ENCODE results near the gene TCFL5. TPM values are rescaled to one million over a fixed set of nuclear protein-coding genes. Genes with fewer than 3 reads are reported as not detected.

TCFL5 gene
- total and polyA plus RNA-seq, 2 experiments from 2014 or later, result 1.7 to 18.5 TPM

GRCh38 chr20:62828511-62829230, 33.0 kb downstream of the TCFL5 start:
- Histone ChIP-seq H3K36me3 (ENCODE audit: low read depth) (no peaks in the 10 kb centered on the region), H3F3A (ENCODE audit: insufficient read depth) (no peaks in the 10 kb centered on the region), H3K4me3 (no peak overlapping the region), H3K9me2 (ENCODE audit: insufficient read depth) (no peaks in the 10 kb centered on the region), H3K27ac (no peak overlapping the region), H3K9me3 (ENCODE audit: low read depth) (no peaks in the 10 kb centered on the region), H2AFZ (no peak overlapping the region), H3K27me3 (replicated peaks; ENCODE audit: insufficient read depth) (no peaks in the 10 kb centered on the region), H3K9ac (no peak overlapping the region), H3K79me2 (ENCODE audit: insufficient read depth) (no peaks in the 10 kb centered on the region), H3K4me1 (ENCODE audit: insufficient read depth) (no peaks in the 10 kb centered on the region), H4K20me1 (ENCODE audit: insufficient read depth) (no peaks in the 10 kb centered on the region), H3K4me2 (ENCODE audit: unreplicated experiment) (no peak overlapping the region)
- in situ Hi-C loops (cut with MboI), result no loop called here
- 75 to 84% methylated on average over 19 to 29 of the region's 29 CpGs for WGBS, 2 experiments (ENCODE audit: low coverage in 1 of 2, low lambda C conversion rate in 2 of 2, missing lambda C conversion rate in 2 of 2)
- no peak for DNase-seq
- TF ChIP-seq EZH2phosphoT487 (IDR thresholded peaks at IDR 0.05; ENCODE audit: insufficient read depth, low read depth) (no peak), EZH2 (IDR thresholded peaks at IDR 0.05; ENCODE audit: insufficient read depth, poor library complexity, severe bottlenecking) (no peak)

GRCh38 chr20:62828051-62828450, 33.6 kb downstream of the TCFL5 start:
- no peak overlapping the region for H3K4me3 ChIP-seq
- no peak overlapping the region for H3K9ac ChIP-seq
- WGBS, 2 experiments (ENCODE audit: low coverage in 1 of 2, low lambda C conversion rate in 2 of 2, missing lambda C conversion rate in 2 of 2), result 71 to 77% methylated on average over 7 to 9 of the region's 9 CpGs
- in situ Hi-C loops (cut with MboI), result no loop called here
- no peak overlapping the region for H3K27ac ChIP-seq
- no peaks in the 10 kb centered on the region for H3K36me3 ChIP-seq (ENCODE audit: low read depth)
- H3K79me2 ChIP-seq (ENCODE audit: insufficient read depth), result no peaks in the 10 kb centered on the region
- no peaks in the 10 kb centered on the region for H4K20me1 ChIP-seq (ENCODE audit: insufficient read depth)
- H3K4me2 ChIP-seq (ENCODE audit: unreplicated experiment), result no peak overlapping the region
- H3F3A ChIP-seq (ENCODE audit: insufficient read depth), result 0 out of 2 replicates have a peak, but pooled peaks cover under 1% of the 10 kb centered on the region
- no peak for TF ChIP-seq EZH2 (IDR thresholded peaks at IDR 0.05; ENCODE audit: insufficient read depth, poor library complexity, severe bottlenecking)
- no peak for TF ChIP-seq EZH2phosphoT487 (IDR thresholded peaks at IDR 0.05; ENCODE audit: insufficient read depth, low read depth)
- H3K9me2 ChIP-seq (ENCODE audit: insufficient read depth), result no peaks in the 10 kb centered on the region
- no peak for DNase-seq
- H3K27me3 ChIP-seq (replicated peaks; ENCODE audit: insufficient read depth), result no peaks in the 10 kb centered on the region
- no peaks in the 10 kb centered on the region for H3K9me3 ChIP-seq (ENCODE audit: low read depth)
- no peaks in the 10 kb centered on the region for H3K4me1 ChIP-seq (ENCODE audit: insufficient read depth)
- H2AFZ ChIP-seq, result no peak overlapping the region

- Histone ChIP-seq H3K9me3 (ENCODE audit: low read depth) (no peaks in the 10 kb centered on the region), H3K4me3 (no peak overlapping the region), H3F3A (ENCODE audit: insufficient read depth) (0 out of 2 replicates have a peak, but pooled peaks cover 3% of the 10 kb centered on the region), H4K20me1 (ENCODE audit: insufficient read depth) (no peaks in the 10 kb centered on the region), H3K9ac (no peak overlapping the region), H3K9me2 (ENCODE audit: insufficient read depth) (no peaks in the 10 kb centered on the region), H3K27ac (no peak overlapping the region), H3K36me3 (ENCODE audit: low read depth) (no peaks in the 10 kb centered on the region), H3K79me2 (ENCODE audit: insufficient read depth) (no peaks in the 10 kb centered on the region), H3K27me3 (replicated peaks; ENCODE audit: insufficient read depth) (no peaks in the 10 kb centered on the region), H3K4me2 (ENCODE audit: unreplicated experiment) (no peak overlapping the region), H3K4me1 (ENCODE audit: insufficient read depth) (no peaks in the 10 kb centered on the region), H2AFZ (no peak overlapping the region)
- in situ Hi-C loops (cut with MboI), result no loop called here
- WGBS, 2 experiments (ENCODE audit: low coverage in 1 of 2, low lambda C conversion rate in 2 of 2, missing lambda C conversion rate in 2 of 2), result 77 to 82% methylated on average over 24 to 29 of the region's 29 CpGs
- no peak for DNase-seq
- no peak for TF ChIP-seq EZH2 (IDR thresholded peaks at IDR 0.05; ENCODE audit: insufficient read depth, poor library complexity, severe bottlenecking)
- no peak for TF ChIP-seq EZH2phosphoT487 (IDR thresholded peaks at IDR 0.05; ENCODE audit: insufficient read depth, low read depth)
Observed at GRCh38 chr20:62827311-62828038, 34.1 kb downstream of the TCFL5 start.

DNA sequence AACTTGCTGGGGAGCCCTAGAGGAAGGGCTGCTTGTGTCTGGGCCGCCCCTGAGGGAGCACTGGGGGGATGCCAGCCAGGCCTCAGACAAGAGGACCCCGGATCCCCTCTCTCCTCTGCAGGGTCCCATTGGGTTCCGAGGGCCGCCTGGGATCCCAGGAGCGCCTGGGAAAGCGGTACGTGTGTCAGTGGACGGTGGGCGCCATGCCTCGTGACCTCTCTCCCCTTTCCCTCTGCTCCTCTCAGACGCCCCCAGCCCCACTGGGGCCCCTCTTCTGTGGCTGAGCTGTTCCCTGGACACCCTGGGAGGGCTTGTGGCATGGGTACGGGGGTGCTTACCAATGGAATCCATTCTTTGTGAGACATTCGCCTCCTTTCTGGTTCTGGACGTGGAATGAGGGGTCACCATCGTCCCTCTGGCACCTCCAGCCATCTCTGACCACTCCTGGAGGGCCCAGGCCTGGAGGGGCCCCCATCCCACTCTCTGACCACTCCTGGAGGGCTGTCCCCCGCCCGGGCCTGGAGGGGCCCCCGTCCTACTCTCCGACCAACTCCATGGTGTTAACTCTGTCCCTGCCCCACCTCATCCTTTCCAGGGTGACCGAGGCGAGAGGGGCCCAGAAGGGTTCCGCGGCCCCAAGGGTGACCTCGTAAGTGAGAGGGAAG, 34.8 kb downstream of the TCFL5 start:
- Histone ChIP-seq H3F3A (ENCODE audit: insufficient read depth) (0 out of 2 replicates have a peak, but pooled peaks cover 3% of the 10 kb centered on the region), H3K9ac (no peak overlapping the region), H3K79me2 (ENCODE audit: insufficient read depth) (no peaks in the 10 kb centered on the region), H3K4me3 (no peak overlapping the region), H3K9me2 (ENCODE audit: insufficient read depth) (no peaks in the 10 kb centered on the region), H3K27me3 (replicated peaks; ENCODE audit: insufficient read depth) (no peaks in the 10 kb centered on the region), H3K4me1 (ENCODE audit: insufficient read depth) (no peaks in the 10 kb centered on the region), H2AFZ (no peak overlapping the region), H3K9me3 (ENCODE audit: low read depth) (no peaks in the 10 kb centered on the region), H4K20me1 (ENCODE audit: insufficient read depth) (no peaks in the 10 kb centered on the region), H3K36me3 (ENCODE audit: low read depth) (no peaks in the 10 kb centered on the region), H3K4me2 (ENCODE audit: unreplicated experiment) (no peak overlapping the region), H3K27ac (no peak overlapping the region)
- no peak for DNase-seq
- TF ChIP-seq EZH2 (IDR thresholded peaks at IDR 0.05; ENCODE audit: insufficient read depth, poor library complexity, severe bottlenecking), result no peak
- no peak for TF ChIP-seq EZH2phosphoT487 (IDR thresholded peaks at IDR 0.05; ENCODE audit: insufficient read depth, low read depth)
- WGBS, 2 experiments (ENCODE audit: low coverage in 1 of 2, low lambda C conversion rate in 2 of 2, missing lambda C conversion rate in 2 of 2), result 83 to 84% methylated on average over 23 to 24 of the region's 24 CpGs
- in situ Hi-C loops (cut with MboI), result no loop called here

Data from GM23248 (cell line).